Measurements from ENCODE around the gene CTNND2. TPM values are rescaled to one million over a fixed set of nuclear protein-coding genes. Genes with fewer than 3 reads are reported as not detected.

The CTNND2 gene
- total and polyA plus RNA-seq, 9 of the 15 experiments (the other 6 are each of a cell fraction or from before 2014, with no cell fraction given): 0.03 to 0.35 TPM; not detected in 7

DNA sequence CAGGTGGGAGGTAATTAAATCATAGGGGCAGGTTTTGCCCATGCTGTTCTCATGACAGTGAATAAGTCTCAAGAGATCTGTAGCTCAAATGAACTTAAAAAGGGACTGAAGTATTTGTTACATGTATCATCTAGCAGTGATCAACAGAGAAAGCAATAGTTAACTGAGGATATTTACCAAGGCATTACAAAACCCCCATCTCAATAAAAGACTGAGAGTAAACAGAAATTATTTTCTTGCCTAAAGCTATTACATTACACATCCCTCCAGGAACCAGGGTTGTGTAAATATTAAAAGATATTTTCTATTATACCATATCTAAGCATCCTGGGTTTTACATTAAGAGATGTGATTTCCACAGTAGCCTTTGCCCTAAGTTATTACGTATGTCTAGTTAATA, 169.9 kb downstream of the CTNND2 start:
- DNase-seq (ENCODE audit: extremely low read depth in 1 of 4, low spot score in 3 of 4) (no peak), FAIRE-seq (no peak), ATAC-seq (no peak)
- POLR2A ChIA-PET: no interaction called here
- no peak overlapping the region for H3K27ac ChIP-seq (ENCODE audit: extremely low read depth, low read depth, low read length)
- H3K4me3 ChIP-seq: no peak overlapping the region
- H3K4me2 ChIP-seq (ENCODE audit: insufficient read depth, low read length): no peak overlapping the region
- intact Hi-C loops (cut with micrococcal nuclease): no loop called here
- CTCF ChIA-PET (ENCODE audit: low intra/inter-chr PET ratio): no interaction called here
- no peak overlapping the region for H2AFZ ChIP-seq (ENCODE audit: low read depth, low read length)
- in situ Hi-C loops (cut with MboI): no loop called here
- H3K4me1 ChIP-seq (replicated peaks in 1 of 2; ENCODE audit: control insufficient read depth in 2 of 2, insufficient read depth in 2 of 2, low read length in 2 of 2): no peaks in the 10 kb centered on the region
- BruUV-seq (replicated peaks): no TSS peak
- H3K9me1 ChIP-seq (ENCODE audit: control insufficient read depth, insufficient read depth, low read length): no peaks in the 10 kb centered on the region
- no peaks in the 10 kb centered on the region for H4K20me1 ChIP-seq (replicated peaks; ENCODE audit: control insufficient read depth, insufficient read depth, low read length)
- 0% methylated on average over 1 of the region's 1 CpG for WGBS (ENCODE audit: insufficient coverage, low coverage, missing lambda C conversion rate)
- TF ChIP-seq ZNF197 (CRISPR knock-in tag; IDR thresholded peaks at IDR 0.05; ENCODE audit: low read depth): no peak
- TF ChIP-seq STAG1 (CRISPR knock-in tag; IDR thresholded peaks at IDR 0.05; ENCODE audit: borderline replicate concordance): no peak
- no peak for TF ChIP-seq ZNF347 (CRISPR knock-in tag; IDR thresholded peaks at IDR 0.05; ENCODE audit: low read depth)
- TF ChIP-seq JUN (IDR thresholded peaks at IDR 0.05; ENCODE audit: borderline replicate concordance, low read depth, low read length): no peak
- TF ChIP-seq JUN (CRISPR knock-in tag; IDR thresholded peaks at IDR 0.05; ENCODE audit: borderline replicate concordance): no peak
- no peak for TF ChIP-seq CCNT2 (IDR thresholded peaks at IDR 0.05; ENCODE audit: borderline replicate concordance, extremely low read depth, insufficient read length, low read depth, low read length)
- no peak for TF ChIP-seq MBD2 (IDR thresholded peaks at IDR 0.05; ENCODE audit: borderline replicate concordance, low read depth)
- TF ChIP-seq, protein P1, sequence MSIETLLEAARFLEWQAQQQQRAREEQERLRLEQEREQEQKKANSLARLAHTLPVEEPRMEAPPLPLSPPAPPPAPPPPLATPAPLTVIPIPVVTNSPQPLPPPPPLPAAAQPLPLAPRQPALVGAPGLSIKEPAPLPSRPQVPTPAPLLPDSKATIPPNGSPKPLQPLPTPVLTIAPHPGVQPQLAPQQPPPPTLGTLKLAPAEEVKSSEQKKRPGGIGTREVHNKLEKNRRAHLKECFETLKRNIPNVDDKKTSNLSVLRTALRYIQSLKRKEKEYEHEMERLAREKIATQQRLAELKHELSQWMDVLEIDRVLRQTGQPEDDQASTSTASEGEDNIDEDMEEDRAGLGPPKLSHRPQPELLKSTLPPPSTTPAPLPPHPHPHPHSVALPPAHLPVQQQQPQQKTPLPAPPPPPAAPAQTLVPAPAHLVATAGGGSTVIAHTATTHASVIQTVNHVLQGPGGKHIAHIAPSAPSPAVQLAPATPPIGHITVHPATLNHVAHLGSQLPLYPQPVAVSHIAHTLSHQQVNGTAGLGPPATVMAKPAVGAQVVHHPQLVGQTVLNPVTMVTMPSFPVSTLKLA (conservative IDR thresholded peaks at IDR 0.05): no peak
- TF ChIP-seq MED1 (CRISPR knock-in tag; IDR thresholded peaks at IDR 0.05; ENCODE audit: borderline replicate concordance): no peak
- TF ChIP-seq HOXB6 (CRISPR knock-in tag; IDR thresholded peaks at IDR 0.05; ENCODE audit: borderline replicate concordance): no peak
- no peak for TF ChIP-seq ZNF766 (CRISPR knock-in tag; conservative IDR thresholded peaks at IDR 0.05)
- H3K79me2 ChIP-seq (ENCODE audit: control insufficient read depth, insufficient read depth, low read length): no peaks in the 10 kb centered on the region
- no peaks in the 10 kb centered on the region for H3K27me3 ChIP-seq (ENCODE audit: control insufficient read depth in 2 of 2, insufficient read depth in 2 of 2, low read length in 2 of 2)
- no peaks in the 10 kb centered on the region for H3K36me3 ChIP-seq (ENCODE audit: control insufficient read depth, insufficient read depth, low read length)
- H3K9ac ChIP-seq (ENCODE audit: insufficient read depth in 1 of 2, low read depth in 2 of 2, low read length in 2 of 2): no peak overlapping the region
- H3K9me3 ChIP-seq (replicated peaks; ENCODE audit: control insufficient read depth, insufficient read depth, low read depth, low read length): peaks cover 3% of the 10 kb centered on the region; the same call in 1 of the 2 replicates

Measured in K562 (cell line).